SH-SY5Y (cell line): ENCODE results near the gene MMEL1.

Experiments
- GATA2 ChIP-seq: IDR thresholded peaks from 2 replicates; pipeline ENCODE4 v1.6.1; 2011; ENCODE audit warnings: mild to moderate bottlenecking, low read depth, low read length
- GATA3 ChIP-seq: IDR thresholded peaks from 2 replicates; pipeline ENCODE4 v1.6.1; 2011; ENCODE audit warnings: low read depth, mild to moderate bottlenecking, low read length, moderate library complexity

MMEL1 gene

DNA sequence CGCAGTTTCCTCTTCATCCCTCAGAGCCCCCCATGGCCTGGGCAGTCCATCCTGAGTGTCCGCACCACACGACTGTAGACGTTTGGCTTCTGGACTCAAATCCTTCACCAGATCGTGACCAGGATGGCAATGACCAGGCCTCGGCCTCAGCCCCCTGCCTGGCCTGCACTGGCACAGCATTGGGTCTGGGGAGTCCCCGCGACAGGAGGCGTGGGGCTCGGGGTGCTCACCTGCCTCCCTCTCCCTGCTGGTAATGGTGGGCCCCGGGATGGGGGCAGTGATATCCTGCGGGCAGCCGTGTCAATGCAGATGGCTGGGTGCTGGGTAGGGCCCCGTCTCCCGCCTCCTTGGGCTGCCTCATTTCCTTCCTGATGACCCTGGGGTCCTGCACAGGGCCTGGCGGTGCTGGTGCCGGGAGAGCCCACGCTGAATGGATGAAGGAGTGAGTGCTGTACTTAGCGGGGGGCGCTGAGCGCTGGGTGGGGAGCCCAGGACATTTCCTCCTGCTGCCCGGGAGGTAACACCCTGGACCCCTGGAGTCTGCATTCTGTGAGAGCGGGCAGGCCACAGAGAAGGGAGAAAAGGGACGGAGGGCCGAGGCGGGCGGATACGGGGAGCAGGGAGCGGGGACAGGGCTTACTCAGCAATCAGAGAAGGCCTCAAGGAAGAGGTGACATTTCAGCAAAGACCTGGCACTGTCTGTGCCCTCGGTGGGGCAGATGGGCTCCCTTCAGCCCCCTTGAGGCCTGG lies 78.8 kb downstream of the MMEL1 start:
- no peak for TF ChIP-seq GATA3
- TF ChIP-seq GATA2: no peak

DNA sequence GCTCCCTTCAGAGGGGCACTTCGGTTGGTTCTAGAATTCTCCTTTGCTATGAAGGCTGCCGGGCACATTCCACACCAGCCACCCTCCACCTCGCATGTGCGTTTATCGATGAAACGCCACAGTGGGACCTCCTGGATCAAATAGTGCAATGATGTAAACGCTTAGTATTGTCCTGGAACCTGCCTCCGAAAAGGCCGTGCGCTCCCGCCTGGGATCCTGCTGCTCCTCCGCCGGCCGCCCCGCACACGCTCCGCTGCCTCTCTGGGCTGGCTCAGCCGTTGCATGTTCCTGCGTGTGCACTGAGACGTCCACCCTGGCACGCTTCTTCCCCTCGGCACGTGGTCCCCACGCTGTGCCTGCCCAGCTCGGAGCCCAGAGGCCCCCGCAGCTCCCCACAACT lies 80.6 kb downstream of the MMEL1 start:
- TF ChIP-seq GATA3 (no peak), GATA2 (no peak)

DNA sequence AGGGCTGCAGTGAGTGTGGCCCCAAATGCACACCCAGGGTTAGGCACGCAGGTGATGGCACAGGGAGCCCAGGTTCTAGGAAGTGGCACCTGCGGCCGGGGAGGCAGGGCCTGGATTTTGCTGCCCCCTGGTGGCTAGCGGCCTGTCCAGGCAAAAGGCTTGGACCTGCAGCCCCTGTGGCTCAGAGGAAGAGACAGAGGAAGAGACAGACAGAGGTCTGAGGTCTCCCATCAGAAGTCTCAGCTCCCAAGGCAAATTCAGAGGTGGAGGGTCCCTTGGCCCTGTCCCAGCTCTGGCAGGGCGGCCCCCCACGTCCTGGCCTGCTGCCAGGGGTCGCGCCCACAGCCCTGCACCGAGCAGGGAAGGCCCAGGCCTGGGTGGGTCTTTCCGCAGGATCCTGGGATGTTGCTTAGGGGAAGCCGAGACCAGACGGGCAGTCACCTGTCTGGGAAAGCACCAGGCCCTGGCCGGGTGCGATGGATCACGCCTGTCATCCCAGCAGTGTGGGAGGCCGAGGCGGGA lies 84.7 kb downstream of the MMEL1 start:
- no peak for TF ChIP-seq GATA3
- no peak for TF ChIP-seq GATA2

DNA sequence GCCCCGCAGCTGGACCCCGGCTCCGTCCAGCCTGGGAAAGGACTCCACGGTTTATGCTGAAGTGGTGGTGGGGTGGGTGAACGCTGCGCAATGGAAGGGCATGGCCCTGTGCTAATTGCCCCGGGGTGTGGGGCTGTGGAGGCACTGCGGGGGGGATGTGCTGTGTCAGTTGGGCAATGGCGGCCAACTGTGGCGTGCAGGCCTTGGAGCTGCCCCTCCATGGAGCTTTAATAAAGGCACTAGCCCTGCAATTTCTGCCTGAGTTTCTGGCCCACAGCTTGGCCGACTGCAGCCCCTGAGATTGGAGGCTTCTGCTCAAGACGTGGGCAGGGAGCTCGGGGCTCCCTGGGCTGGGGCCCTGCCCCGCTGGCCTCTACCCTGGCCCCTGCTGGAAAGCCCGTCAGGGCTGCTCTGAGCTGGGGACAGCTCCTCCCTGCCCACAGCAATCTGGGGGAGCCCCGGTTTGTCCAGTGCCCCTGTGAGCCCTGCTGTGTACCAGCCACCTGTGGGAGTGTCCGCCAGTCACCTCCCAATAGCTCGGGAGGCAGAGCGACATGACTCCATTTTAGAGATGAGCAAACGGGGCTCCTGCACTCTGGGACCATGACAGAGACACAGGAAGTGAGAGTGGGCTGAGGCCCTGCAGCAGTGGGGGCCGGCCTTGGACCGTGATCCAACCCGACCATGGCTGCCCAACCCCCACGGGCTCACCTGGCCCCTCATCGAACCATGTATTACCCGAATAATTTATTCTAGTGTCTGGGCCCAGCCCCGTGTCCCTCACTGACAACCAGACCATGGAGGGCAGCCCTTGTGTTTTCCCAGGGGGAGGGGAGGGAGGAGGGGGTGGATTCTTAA lies 85.4 kb downstream of the MMEL1 start:
- TF ChIP-seq GATA2 (no peak), GATA3 (no peak)

DNA sequence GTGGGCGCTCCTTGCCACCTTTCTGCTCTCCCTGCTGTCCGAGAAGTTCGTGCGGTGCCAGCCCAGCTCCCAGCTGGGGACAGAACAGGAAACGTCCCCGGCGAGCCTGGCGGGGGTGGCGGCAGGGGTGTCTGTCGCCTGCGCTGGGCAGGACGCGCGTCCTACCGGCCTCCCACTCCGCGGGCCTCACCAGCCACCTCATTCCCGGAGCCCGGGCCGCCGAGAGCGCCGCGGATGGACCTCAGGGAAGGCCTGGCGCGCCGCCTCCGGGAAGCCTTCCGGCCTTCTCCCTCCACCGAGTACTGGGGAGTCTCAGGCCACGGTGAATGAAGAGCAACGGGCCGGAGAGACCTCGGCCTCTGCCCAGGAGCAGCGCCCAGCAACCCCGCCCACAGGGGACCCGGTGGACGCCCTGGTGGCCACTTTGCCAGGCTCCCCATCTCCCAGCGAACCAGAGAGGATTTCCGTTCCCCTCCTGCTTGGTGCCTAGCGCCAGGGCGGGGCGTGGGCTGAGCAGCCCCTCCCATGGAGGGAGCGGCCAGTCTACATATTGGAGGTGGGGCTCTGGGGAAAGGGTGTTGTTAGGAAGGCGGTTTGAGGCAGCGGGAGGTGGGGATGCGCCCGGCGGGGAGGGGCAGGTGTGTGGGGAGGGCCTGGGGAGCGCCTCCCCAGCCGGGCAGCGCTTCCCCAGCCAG lies 86.2 kb downstream of the MMEL1 start:
- TF ChIP-seq GATA2 (no peak), GATA3 (no peak)

DNA sequence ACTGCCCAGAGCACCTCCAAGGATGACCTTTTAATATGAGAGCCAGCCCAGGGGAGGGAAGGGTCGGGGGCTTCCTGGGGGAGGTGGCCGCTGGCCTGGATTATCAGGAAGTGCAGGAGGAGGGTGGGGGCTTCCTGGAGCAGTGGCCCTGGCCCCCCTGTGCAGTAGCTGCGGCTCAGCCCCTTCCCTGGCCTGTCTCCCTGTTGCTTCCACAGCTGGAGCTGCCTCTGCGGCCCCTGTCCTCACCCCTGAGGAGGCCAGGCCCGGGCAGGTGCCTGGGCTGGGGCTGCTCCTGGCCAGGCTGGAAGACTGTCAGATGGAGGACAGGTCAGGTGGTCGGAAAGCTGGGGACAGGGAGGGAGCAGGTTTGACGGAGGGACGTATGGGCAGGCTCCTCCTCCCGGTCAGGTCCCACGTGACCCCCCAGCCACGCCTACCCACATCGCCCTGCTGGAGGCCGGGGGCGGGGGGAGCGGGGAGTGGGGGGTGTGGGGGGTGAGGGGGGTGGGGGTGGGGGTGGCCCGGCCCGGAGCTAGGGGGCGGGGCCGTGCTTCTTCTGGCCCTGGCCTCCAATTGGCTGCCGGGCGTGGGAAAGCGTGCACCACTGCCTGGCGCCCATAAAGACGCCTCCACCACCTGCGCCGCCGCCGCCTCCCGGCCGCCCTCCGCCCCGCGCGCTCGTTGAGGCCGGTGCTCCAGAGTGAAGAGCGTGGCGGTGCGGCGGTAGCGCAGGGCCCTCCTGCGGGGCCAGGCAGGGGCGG lies 86.9 kb downstream of the MMEL1 start:
- TF ChIP-seq GATA2: no peak
- no peak for TF ChIP-seq GATA3

DNA sequence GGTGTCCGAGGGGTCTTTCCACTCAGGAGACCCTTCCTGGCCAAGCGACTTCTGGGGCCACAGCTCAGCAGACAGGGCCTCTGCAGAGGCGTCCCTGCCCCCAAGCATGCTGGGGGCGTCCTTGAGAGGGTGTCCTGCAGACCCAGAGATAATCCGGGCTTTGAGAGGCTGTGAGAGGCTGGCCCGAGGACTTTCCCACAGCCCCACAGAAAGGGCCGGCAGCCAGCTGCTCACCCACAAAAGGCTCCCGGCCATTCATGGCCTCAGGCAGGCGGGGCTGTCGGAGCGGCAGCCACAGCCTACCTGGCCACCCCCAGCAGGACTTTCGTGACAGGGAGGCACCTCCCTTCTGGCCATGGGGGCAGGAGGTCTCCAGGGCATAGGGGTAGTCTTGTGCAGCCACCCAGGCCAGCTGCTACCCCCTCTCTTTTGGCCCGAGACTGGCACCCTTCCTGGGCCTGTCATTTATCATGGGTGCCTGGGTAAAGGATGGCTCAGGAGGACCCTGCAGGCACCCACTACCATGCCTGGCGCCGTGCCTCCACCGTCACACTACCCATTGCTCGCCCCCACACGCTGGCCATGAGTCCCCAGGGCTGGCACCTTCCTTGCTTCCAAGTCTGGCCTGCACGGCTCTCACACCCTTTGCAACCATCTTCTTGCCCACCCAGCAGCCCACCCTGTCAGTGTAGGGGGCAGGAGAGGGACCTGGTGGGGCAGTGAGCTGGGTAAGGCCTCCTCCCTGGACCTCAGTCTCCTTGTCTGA lies 87.8 kb downstream of the MMEL1 start:
- TF ChIP-seq GATA2 (no peak), GATA3 (no peak)

DNA sequence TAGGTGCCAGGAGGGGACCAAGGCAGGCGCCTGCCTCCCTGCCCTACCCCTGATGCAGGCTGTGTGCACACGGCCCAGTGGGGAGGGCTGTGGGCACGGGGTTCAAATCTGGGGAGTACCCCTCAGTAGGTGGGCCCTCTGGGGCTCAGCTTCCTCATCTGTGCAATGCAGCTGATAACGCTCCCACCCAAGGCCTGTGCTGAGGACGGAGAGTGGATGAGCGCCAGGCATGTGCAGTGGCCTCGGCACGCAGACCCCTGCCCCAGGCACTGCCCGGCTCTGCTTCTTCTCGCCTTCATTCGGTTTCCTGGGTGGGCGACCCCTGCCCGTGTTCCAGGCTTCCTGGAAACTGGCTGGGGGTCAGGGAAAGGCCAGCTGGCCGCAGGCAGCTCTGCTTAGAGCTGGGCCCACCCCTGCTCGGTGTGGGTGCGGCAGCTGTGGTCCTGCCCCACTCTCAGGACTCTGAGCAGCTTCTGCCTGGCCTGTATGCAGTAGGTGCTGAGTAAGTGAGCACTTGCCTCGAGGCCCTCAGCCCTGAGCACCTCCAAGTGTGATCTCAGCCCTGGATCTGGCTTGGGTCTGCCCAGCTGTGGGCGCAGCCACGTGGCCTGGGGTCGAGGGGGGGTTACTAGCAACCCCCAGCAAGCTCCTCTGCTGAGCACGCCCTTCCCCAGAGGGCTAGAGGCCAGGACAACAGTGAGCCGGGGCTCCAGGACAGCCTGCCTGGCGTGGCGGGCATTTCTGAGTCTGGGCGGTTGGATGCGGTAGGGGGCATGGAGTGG lies 88.5 kb downstream of the MMEL1 start:
- TF ChIP-seq GATA3: no peak
- TF ChIP-seq GATA2: peak; percentile 15; the same call in 1 of the 2 replicates

DNA sequence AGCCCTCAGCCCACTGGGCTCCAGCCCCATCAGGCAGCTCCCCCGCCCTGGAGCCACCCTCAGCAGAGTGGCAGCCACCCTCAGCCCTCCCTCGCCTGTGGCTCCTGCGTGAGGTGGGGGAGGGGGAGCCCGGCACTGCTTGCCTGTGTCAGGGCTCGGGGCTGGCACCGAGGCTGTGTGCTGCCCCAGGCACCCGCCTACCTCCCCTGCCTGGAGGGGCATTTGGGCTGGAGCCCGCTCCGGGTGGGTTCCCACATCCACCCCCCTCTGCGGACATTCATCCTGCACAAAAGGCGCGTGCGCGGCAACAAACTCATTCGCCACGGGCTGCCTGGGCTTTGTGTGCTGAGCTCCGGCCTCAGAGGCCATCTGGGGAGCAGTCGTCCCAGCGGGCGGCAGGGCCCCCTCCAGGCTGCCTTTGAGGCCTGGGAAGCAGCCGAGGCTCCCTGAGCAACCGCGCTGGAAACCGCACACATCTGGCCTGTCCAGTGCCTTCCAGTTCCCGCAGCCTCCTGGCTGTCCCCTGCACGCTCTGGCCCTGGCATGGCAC lies 89.2 kb downstream of the MMEL1 start:
- TF ChIP-seq GATA2: no peak
- TF ChIP-seq GATA3: no peak

DNA sequence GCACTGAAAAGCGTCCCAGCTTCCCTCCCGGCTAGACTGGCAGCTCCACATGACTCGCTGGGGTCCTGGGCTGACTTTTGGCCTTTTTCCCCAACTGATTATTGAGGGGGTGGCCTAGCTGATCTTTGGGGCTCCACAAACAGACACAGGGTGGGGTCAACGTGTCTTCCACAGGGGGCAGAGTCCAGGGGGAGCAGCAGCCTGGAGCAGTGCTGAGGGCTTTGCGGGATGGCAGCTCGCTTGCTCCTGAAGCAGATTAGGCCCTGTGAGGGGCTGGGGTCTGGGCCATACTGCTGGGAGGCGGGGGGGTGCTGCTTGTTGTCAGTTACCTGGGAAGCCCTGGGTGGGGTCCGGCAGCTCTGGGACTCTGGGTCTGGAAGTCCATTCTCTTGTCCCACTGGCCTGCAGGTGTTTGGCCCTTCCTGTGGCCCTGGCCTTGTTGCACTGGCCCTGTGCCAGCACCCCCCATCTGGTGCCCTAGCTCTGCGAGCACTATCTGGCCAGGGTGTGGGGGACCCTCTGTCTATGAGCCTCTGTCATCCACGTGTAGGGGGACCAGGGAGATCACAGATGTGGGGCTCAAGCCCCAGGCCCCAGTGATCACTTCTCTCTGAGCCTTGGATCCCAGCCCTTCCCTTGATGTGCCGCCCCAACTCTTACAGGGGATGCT lies 90.4 kb downstream of the MMEL1 start:
- no peak for TF ChIP-seq GATA3

DNA sequence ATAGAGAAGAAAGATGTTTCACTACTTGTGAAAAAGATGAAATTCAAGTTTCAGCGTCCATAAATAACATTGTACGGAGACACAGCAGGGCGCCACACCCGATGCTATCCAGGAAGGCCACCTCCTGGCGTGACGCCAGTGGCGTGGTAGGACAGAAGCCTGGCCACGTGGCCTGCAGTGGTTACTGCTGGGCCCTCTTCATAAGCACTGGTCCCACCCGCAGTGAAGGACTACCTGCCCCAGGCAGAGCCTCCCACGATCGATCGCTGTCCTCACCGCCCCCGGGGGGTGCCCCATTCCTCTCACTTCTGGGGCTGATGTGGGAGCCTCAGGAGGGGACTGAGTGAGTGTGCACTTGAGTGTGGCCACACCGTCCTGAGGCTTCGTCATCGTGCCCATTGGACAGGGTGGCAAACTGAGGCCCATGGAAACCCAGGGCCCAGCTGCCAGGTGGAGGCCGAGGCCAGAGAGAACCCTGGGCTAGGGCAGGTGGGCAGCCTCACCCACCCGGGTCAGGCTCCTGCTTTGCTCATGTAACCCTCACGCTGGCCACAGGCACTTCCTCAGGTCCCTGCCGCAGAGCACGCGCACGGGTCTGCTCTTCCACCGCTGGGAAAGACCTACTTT lies 91.1 kb downstream of the MMEL1 start:
- TF ChIP-seq GATA3 (no peak), GATA2 (no peak)
